Lung (tissue), 12 donors: ENCODE results near the gene APOLD1. TPM values are rescaled to one million over a fixed set of nuclear protein-coding genes. Genes with fewer than 3 reads are reported as not detected.

Source experiments
- ATAC-seq: fragments of 200-7000 bp; cut with Tn5 transposase; one replicate; pipeline ENCODE4 v1.9.1; 2020; ENCODE audit warnings: moderate number of reproducible peaks; ENCODE audit not compliant: insufficient read depth, low FRiP score
- DNase-seq, 3 donors: peaks; one replicate each; pipeline ENCODE4 v3.0.0-alpha.2; 2013 to 2017
- H3K27ac ChIP-seq, 2 donors: one replicate each; pipeline ENCODE4 v1.5.1; 2013; ENCODE audit warnings: mild to moderate bottlenecking in 2 of 2, moderate library complexity in 2 of 2, control low read depth in 1 of 2, inconsistent platforms in 1 of 2, low read depth in 1 of 2, low read length in 1 of 2
- H3K27me3 ChIP-seq, 3 donors: one replicate each; pipeline ENCODE4 v1.5.1; 2013; ENCODE audit warnings: low read length in 2 of 3; ENCODE audit not compliant: control insufficient read depth in 3 of 3, insufficient read depth in 3 of 3
- H3K36me3 ChIP-seq, 4 donors: one replicate each; pipeline ENCODE4 v1.5.1; 2013; ENCODE audit warnings: low read length in 4 of 4, mild to moderate bottlenecking in 1 of 4, moderate library complexity in 1 of 4; ENCODE audit not compliant: control insufficient read depth in 4 of 4, insufficient read depth in 4 of 4
- H3K4me1 ChIP-seq, 5 donors: one replicate each; pipeline ENCODE4 v1.5.1; 2013; ENCODE audit warnings: low read length in 5 of 5, mild to moderate bottlenecking in 2 of 5, moderate library complexity in 1 of 5; ENCODE audit not compliant: control insufficient read depth in 5 of 5, insufficient read depth in 5 of 5
- H3K4me3 ChIP-seq: one replicate; pipeline ENCODE4 v1.5.1; 2013; ENCODE audit warnings: mild to moderate bottlenecking, control low read depth, moderate library complexity
- H3K9ac ChIP-seq, 2 donors: one replicate each; pipeline ENCODE4 v1.5.1; 2013; ENCODE audit warnings: low read length in 2 of 2, control low read depth in 1 of 2; ENCODE audit not compliant: insufficient read depth in 1 of 2
- H3K9me3 ChIP-seq, 4 donors: one replicate each; pipeline ENCODE4 v1.5.1; 2013; ENCODE audit warnings: low read length in 3 of 4, mild to moderate bottlenecking in 1 of 4, moderate library complexity in 1 of 4; ENCODE audit not compliant: control insufficient read depth in 4 of 4, insufficient read depth in 3 of 4
- WGBS, 2 donors: extraction: QIAGEN DNeasy Blood & Tissue Kit; methylation state at CpG; one replicate each; pipeline ENCODE4 v1.1.7; 2013; 5-methylcytosine and 5-hydroxymethylcytosine counted together
- polyA plus RNA-seq, 2 donors: library from polyadenylated mRNA; stranded (reverse); fragments of 200-250 nt; gene quantifications; one replicate each; pipeline ENCODE4 v1.2.1, GENCODE V29; 2013
- total RNA-seq, 2 donors: library from RNA; depleted of rRNA in 1 of 2; stranded (reverse); fragments of >200 nt in 1 of 2; gene quantifications; one replicate each; pipeline ENCODE4 v1.2.1, GENCODE V29; 2014 to 2021
- TF ChIP-seq, protein P1 (sequence below): IDR thresholded peaks from 2 replicates; pipeline ENCODE4 v1.5.1; 2012; ENCODE audit warnings: mild to moderate bottlenecking; ENCODE audit errors: control extremely low read depth, extremely low read depth
- donor health status: control.
- donor health status: control.
- donor health status: Bipolar disorder and iron deficiency.
- donor health status: healthy.
- donor health status: DM: yes; HTN: yes; CAD: no.

Gene APOLD1
- total and polyA plus RNA-seq, 4 donors, result 3.1 to 22.9 (median 20.8) TPM

DNA sequence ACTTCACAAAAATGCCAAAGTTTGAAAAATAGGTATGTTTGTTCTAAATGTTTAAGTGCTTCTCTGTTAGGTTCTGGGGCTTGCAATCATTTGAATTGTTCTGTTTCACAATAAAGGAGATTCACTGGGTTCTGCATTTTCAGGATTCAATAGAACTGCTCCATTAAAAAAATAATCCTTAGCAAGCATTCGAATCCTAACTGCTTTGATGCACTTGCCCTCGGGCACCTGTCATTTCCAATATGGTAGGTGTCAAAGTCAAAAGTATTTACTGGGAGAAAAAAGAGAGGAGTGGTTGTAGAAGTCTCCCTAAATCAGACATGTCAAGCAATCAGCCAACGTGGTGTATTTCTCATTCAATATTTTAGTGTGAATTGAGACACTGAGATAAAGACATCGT, 5.5 kb downstream of the APOLD1 start:
- Histone ChIP-seq H3K4me3 (no peak overlapping the region), H3K27ac (no peak overlapping the region), H3K4me1 (peaks cover 0 to 17% (median 10%) of the 10 kb centered on the region in 5 donors), H3K27me3 (no peaks in the 10 kb centered on the region), H3K9me3 (no peaks in the 10 kb centered on the region), H3K36me3 (no peaks in the 10 kb centered on the region), H3K9ac (no peak overlapping the region)
- ATAC-seq (no peak), DNase-seq (no peak)
- TF ChIP-seq, protein P1, sequence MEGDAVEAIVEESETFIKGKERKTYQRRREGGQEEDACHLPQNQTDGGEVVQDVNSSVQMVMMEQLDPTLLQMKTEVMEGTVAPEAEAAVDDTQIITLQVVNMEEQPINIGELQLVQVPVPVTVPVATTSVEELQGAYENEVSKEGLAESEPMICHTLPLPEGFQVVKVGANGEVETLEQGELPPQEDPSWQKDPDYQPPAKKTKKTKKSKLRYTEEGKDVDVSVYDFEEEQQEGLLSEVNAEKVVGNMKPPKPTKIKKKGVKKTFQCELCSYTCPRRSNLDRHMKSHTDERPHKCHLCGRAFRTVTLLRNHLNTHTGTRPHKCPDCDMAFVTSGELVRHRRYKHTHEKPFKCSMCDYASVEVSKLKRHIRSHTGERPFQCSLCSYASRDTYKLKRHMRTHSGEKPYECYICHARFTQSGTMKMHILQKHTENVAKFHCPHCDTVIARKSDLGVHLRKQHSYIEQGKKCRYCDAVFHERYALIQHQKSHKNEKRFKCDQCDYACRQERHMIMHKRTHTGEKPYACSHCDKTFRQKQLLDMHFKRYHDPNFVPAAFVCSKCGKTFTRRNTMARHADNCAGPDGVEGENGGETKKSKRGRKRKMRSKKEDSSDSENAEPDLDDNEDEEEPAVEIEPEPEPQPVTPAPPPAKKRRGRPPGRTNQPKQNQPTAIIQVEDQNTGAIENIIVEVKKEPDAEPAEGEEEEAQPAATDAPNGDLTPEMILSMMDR, result no peak
- 72 to 83% methylated on average over 4 of the region's 4 CpGs for WGBS, 2 donors

DNA sequence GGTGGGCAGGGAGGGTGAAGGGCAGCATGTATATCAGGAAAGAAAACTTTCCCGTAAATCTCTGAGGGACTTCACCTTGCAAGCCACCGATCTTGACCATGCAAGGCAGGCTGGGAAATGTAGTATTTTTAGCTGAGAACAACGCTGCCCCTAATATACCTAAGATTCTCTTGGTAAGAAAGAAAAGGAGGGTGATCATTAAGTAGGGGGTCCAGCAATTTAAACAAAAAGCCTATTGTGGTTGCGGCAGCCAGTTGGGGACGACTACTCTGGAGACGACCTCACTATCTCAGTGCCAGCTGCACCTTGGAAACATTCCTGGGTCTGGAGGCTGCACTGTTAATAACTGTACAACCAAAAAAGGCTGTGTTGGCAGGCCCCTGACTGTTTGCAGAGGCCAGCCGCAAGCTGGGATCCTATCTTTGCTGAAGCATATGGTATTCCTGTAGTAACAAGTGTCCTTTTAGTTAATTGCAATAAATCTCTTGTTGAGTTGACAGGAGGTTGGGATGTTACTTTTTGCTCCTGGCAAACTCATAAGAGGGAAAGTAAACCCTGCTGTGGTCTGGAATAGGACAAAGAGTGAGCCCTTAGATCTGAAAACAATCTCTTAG, 6.4 kb downstream of the APOLD1 start:
- Histone ChIP-seq H3K4me3 (no peak overlapping the region), H3K9me3 (no peaks in the 10 kb centered on the region), H3K27me3 (no peaks in the 10 kb centered on the region), H3K9ac (peak overlapping the region in 1 of 2 donors; percentile 24), H3K4me1 (peaks cover 0 to 17% (median 10%) of the 10 kb centered on the region in 5 donors), H3K27ac (no peak overlapping the region), H3K36me3 (no peaks in the 10 kb centered on the region)
- TF ChIP-seq, protein P1, result no peak
- ATAC-seq, result no peak
- 49 to 66% methylated on average over 7 of the region's 7 CpGs for WGBS, 2 donors
- DNase-seq, result peak in 2 of 3 donors; percentile 28 to 31

DNA sequence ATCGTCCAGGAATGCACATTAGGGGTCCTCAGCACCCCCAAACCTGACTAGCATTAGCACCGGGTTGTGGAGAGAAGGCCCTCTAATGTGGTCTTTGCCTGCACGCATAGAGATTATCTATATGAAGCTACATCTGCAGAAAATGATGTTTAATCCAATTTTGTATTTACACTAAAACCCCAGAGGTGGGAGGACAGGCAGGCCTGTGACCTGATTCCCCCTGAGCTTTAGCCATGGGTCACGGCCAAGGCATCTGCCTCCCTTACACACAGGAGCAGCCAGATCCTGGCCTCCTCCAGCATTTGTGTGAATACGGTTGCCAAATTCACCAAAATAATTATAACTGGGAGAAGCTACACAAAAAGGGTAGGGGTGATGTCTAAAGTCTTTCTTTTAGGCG, 7.0 kb downstream of the APOLD1 start:
- no peak overlapping the region for H3K4me3 ChIP-seq
- H3K4me1 ChIP-seq, result peaks cover 0 to 11% (median 8%) of the 10 kb centered on the region in 5 donors
- H3K27ac ChIP-seq, result no peak overlapping the region
- no peak overlapping the region for H3K9ac ChIP-seq
- H3K27me3 ChIP-seq, result no peaks in the 10 kb centered on the region
- WGBS, 2 donors, result 88 to 94% methylated on average over 6 of the region's 6 CpGs
- DNase-seq (no peak), ATAC-seq (no peak)
- TF ChIP-seq, protein P1, result no peak
- H3K36me3 ChIP-seq, result no peaks in the 10 kb centered on the region
- no peaks in the 10 kb centered on the region for H3K9me3 ChIP-seq

DNA sequence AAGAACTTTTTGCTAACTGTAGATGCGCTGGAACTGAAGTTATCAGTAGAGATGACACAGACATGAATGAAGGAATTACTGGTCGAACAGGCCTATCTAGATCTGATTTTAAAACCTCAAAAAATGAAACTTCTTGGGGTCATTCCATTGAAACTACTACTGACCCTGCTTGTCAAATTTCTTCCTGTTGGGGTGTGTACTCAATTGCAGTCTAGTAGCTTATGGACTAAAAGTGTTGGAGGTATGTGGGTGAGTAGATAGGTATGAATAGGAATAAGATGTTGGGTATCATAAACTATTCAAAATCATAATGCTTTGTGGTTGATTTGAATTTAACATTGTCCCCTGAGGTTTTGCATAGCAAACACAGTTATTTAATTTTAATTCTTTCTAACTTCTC, 9.2 kb downstream of the APOLD1 start:
- Histone ChIP-seq H3K4me3 (no peak overlapping the region), H3K36me3 (no peaks in the 10 kb centered on the region), H3K27me3 (no peaks in the 10 kb centered on the region), H3K9me3 (no peaks in the 10 kb centered on the region), H3K9ac (no peak overlapping the region), H3K27ac (no peak overlapping the region), H3K4me1 (peaks cover 0 to 11% (median 0%) of the 10 kb centered on the region in 5 donors)
- ATAC-seq (no peak), DNase-seq (no peak)
- 96 to 97% methylated on average over 2 of the region's 2 CpGs for WGBS, 2 donors
- TF ChIP-seq, protein P1, result no peak
